Measurements from ENCODE around the gene NTN3.
"Not testable (repeated sequence)": the region's sequence is repeated elsewhere in the genome, so short reads cannot be mapped to it uniquely, and the experiment has no call there.

NTN3 gene
- 0 reads per million in 2 donors for total RNA-seq

GRCh38 chr16:2471016-2471652 is at the start of gene NTN3:
NTN3 (plus strand) TSS chr16:2471297; CDS start chr16:2471702, 405 bp downstream.
- no peak for DNase-seq

- no peak for DNase-seq
Measured at GRCh38 chr16:2422123-2422867, 48.8 kb upstream of the NTN3 start.

- no peak for DNase-seq
Measured at GRCh38 chr16:2424061-2425007, 46.8 kb upstream of the NTN3 start.

GRCh38 chr16:2425008-2425518 is 46.0 kb upstream of the NTN3 start:
- DNase-seq, result no peak

GRCh38 chr16:2425825-2426430 is 45.2 kb upstream of the NTN3 start:
- no peak for DNase-seq

GRCh38 chr16:2426941-2427361 is 44.1 kb upstream of the NTN3 start:
- DNase-seq, result no peak

GRCh38 chr16:2427526-2427925 is 43.6 kb upstream of the NTN3 start:
- DNase-seq, result no peak

- no peak for DNase-seq
Measured at GRCh38 chr16:2428051-2428783, 42.9 kb upstream of the NTN3 start.

GRCh38 chr16:2428784-2429033 is 42.4 kb upstream of the NTN3 start:
- DNase-seq, result no peak

- peak; percentile 97 for DNase-seq
Measured at GRCh38 chr16:2429034-2429770, 41.9 kb upstream of the NTN3 start, which contains the start of gene CCNF. CCNF (plus strand) TSS chr16:2429447; CDS start chr16:2429482, 35 bp downstream.

- no peak for DNase-seq
Measured at GRCh38 chr16:2429771-2430663, 41.1 kb upstream of the NTN3 start.

GRCh38 chr16:2432286-2432685 is 38.8 kb upstream of the NTN3 start:
- DNase-seq, result no peak

- no peak for DNase-seq
Measured at GRCh38 chr16:2432801-2433505, 38.1 kb upstream of the NTN3 start.

GRCh38 chr16:2435236-2435635 is 35.9 kb upstream of the NTN3 start:
- DNase-seq, result not testable (repeated sequence)

- no peak for DNase-seq
Measured at GRCh38 chr16:2436110-2436509, 35.0 kb upstream of the NTN3 start.

- no peak for DNase-seq
Measured at GRCh38 chr16:2437032-2437790, 33.9 kb upstream of the NTN3 start.

GRCh38 chr16:2438121-2438520 is 33.0 kb upstream of the NTN3 start:
- DNase-seq, result no peak

GRCh38 chr16:2439598-2439997 is 31.5 kb upstream of the NTN3 start:
- no peak for DNase-seq
